Measurements from ENCODE around the gene PACSIN1. TPM values are rescaled to one million over a fixed set of nuclear protein-coding genes. Genes with fewer than 3 reads are reported as not detected.

PACSIN1 gene
- total RNA-seq, 1 donor from 2014 or later, result 0.08 TPM

DNA sequence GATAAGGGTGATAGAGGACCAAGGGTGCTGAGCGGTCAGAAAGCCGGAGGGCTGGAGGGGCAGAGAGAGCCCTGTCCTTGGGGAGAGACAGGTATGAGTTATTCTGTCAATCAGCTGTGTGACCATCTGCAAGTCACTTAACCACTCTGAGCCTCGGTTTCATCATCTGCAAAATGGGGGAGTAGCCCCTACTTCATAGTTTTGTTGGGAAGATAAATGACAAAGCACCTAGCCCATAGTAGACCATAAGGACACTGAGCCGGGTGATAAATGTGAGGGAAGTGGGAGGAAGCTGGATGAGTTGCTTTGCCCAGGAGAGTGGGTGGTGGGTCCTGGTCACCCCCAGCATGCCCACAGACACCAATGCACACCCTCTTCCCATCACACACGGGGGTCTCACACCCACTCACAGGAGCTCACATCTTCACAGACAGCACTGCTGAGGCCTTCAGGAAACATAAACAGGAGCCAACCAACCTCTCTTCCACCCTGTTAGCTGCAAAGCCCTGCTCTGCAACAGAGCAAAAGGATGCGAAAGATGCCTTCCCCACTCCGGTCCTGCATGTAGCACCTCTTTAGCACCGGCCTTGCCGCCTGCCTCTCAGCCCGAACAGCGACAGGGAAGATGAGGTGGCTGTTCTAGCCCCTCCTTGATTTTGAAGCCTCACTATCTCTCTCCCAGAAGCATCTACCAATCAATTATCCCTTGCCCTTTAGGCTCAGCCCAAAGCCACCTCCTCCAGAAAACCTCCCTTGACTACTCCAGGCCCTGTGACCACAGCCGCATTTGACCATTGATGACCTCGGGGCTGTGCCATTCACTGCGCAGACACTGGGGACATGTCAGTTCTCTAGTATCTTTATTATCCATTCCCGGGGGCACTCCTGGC is 71.3 kb downstream of the PACSIN1 start:
- Mint-ChIP-seq H3K27me3 (ENCODE audit: unreplicated experiment) (peaks cover 5% of the 10 kb centered on the region), H3K4me1 (ENCODE audit: unreplicated experiment) (no peaks in the 10 kb centered on the region), H3K27ac (ENCODE audit: unreplicated experiment) (no peak overlapping the region), H3K9me3 (ENCODE audit: unreplicated experiment) (no peaks in the 10 kb centered on the region), H3K36me3 (ENCODE audit: low read depth, unreplicated experiment) (no peaks in the 10 kb centered on the region), H3K4me3 (ENCODE audit: unreplicated experiment) (no peak overlapping the region)
- TF ChIP-seq, protein P1, sequence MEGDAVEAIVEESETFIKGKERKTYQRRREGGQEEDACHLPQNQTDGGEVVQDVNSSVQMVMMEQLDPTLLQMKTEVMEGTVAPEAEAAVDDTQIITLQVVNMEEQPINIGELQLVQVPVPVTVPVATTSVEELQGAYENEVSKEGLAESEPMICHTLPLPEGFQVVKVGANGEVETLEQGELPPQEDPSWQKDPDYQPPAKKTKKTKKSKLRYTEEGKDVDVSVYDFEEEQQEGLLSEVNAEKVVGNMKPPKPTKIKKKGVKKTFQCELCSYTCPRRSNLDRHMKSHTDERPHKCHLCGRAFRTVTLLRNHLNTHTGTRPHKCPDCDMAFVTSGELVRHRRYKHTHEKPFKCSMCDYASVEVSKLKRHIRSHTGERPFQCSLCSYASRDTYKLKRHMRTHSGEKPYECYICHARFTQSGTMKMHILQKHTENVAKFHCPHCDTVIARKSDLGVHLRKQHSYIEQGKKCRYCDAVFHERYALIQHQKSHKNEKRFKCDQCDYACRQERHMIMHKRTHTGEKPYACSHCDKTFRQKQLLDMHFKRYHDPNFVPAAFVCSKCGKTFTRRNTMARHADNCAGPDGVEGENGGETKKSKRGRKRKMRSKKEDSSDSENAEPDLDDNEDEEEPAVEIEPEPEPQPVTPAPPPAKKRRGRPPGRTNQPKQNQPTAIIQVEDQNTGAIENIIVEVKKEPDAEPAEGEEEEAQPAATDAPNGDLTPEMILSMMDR (IDR thresholded peaks at IDR 0.05; ENCODE audit: unreplicated experiment), result no peak
- DNase-seq (ENCODE audit: low spot score), result no peak

DNA sequence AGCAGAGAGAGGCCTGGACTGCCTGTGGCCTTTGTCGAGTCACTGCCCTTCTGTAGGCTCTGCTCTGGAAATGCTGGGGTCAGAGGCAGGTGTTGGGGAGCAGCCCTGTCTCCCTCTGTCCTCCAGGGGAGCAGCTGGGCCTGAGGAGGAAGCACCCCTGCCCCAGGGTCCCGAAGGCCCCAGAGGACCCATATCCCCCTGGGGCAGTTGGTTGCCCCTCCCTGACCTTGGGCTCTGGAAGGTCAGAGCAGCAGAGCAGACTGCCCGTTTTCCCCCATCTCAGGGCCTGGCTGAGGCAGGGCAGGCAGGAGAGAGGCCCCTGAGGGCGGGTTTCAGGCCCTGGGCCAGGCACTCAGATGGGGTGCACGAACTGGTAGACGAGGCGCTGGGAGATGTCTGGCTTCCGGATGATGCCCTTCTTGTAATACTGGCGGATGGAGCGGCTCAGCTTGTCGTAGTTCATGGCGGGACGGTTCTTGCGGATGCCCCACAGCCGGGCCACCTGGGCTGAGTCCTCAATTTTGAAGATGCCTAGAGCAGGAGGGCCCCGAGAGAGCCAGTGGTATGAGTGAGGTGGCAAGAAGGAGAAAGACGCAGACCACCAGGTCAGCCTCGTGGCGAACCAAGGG is 72.2 kb downstream of the PACSIN1 start:
- TF ChIP-seq, protein P1 (IDR thresholded peaks at IDR 0.05; ENCODE audit: unreplicated experiment), result no peak
- H3K27ac Mint-ChIP-seq (ENCODE audit: unreplicated experiment), result no peak overlapping the region
- H3K4me3 Mint-ChIP-seq (ENCODE audit: unreplicated experiment), result no peak overlapping the region
- no peaks in the 10 kb centered on the region for H3K4me1 Mint-ChIP-seq (ENCODE audit: unreplicated experiment)
- no peaks in the 10 kb centered on the region for H3K9me3 Mint-ChIP-seq (ENCODE audit: unreplicated experiment)
- no peak for DNase-seq (ENCODE audit: low spot score)
- peaks cover 5% of the 10 kb centered on the region for H3K27me3 Mint-ChIP-seq (ENCODE audit: unreplicated experiment)
- H3K36me3 Mint-ChIP-seq (ENCODE audit: low read depth, unreplicated experiment), result no peaks in the 10 kb centered on the region

DNA sequence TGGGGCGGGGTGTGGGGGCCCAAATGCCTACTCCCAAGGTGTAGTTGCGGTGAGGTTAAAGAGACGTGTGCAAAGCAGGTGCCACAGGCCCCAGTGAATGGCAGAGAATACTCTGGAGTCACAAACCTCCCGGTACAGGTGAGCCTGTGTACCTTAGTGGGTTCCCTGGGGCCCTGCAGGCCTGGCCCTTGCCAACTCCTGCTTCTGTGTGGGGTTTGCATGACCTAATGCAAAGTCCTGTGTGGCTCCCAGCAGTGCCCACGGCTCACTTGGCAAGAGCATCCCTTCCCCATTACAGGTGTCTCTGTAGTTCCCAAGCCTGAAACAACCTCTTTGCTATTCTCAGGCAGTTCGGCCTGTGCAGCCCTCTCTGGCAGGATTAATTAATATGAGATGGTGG is 72.7 kb downstream of the PACSIN1 start:
- no peaks in the 10 kb centered on the region for H3K36me3 Mint-ChIP-seq (ENCODE audit: low read depth, unreplicated experiment)
- no peaks in the 10 kb centered on the region for H3K4me1 Mint-ChIP-seq (ENCODE audit: unreplicated experiment)
- H3K27me3 Mint-ChIP-seq (ENCODE audit: unreplicated experiment), result peaks cover 3% of the 10 kb centered on the region
- no peaks in the 10 kb centered on the region for H3K9me3 Mint-ChIP-seq (ENCODE audit: unreplicated experiment)
- TF ChIP-seq, protein P1 (IDR thresholded peaks at IDR 0.05; ENCODE audit: unreplicated experiment), result no peak
- DNase-seq (ENCODE audit: low spot score), result no peak
- H3K4me3 Mint-ChIP-seq (ENCODE audit: unreplicated experiment), result no peak overlapping the region
- H3K27ac Mint-ChIP-seq (ENCODE audit: unreplicated experiment), result no peak overlapping the region

DNA sequence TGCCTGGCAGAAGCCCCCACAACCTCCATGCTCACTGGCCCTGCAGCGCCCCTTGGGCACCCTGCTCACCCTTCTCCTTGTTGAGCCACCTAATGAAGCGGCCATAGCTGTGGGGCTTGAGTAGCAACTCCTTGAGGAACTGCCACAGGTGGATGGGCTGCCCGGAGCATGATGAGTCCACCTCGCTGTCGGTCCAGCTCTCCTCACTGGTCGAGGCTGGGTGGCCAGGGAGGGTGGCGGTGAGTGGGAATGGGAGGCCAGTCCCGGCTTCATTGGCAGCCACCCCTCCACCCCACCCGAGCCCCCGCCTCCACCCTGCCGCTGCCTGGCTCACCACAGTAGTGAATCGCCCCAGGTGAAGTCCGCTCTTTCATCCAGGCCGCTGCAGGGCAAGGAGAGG is 73.3 kb downstream of the PACSIN1 start:
- Mint-ChIP-seq H3K27ac (ENCODE audit: unreplicated experiment) (no peak overlapping the region), H3K4me3 (ENCODE audit: unreplicated experiment) (no peak overlapping the region), H3K9me3 (ENCODE audit: unreplicated experiment) (no peaks in the 10 kb centered on the region), H3K27me3 (ENCODE audit: unreplicated experiment) (peaks cover 3% of the 10 kb centered on the region), H3K4me1 (ENCODE audit: unreplicated experiment) (no peaks in the 10 kb centered on the region), H3K36me3 (ENCODE audit: low read depth, unreplicated experiment) (no peaks in the 10 kb centered on the region)
- DNase-seq (ENCODE audit: low spot score), result no peak
- TF ChIP-seq, protein P1 (IDR thresholded peaks at IDR 0.05; ENCODE audit: unreplicated experiment), result no peak

DNA sequence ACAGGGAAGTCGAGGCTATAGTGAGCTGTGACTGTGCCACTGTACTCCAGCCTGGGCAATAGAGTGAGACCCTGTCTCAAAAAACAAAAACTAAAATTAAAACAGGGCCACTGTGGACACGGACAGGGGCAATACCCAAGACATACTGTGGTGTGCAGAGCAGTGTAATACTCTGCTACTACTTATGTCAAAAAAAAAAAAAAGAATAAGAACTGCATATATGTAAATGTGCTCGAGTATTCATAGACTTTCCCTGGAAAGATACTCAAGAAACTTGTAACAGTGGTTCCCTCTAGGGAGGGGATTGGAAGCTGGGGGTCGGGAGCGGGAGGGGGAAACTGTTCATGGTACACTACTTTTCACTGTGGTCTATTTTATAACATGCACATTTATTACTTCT is 74.3 kb downstream of the PACSIN1 start:
- no peak overlapping the region for H3K27ac Mint-ChIP-seq (ENCODE audit: unreplicated experiment)
- H3K9me3 Mint-ChIP-seq (ENCODE audit: unreplicated experiment), result no peaks in the 10 kb centered on the region
- no peak overlapping the region for H3K4me3 Mint-ChIP-seq (ENCODE audit: unreplicated experiment)
- peaks cover 3% of the 10 kb centered on the region for H3K27me3 Mint-ChIP-seq (ENCODE audit: unreplicated experiment)
- DNase-seq (ENCODE audit: low spot score), result no peak
- H3K36me3 Mint-ChIP-seq (ENCODE audit: low read depth, unreplicated experiment), result no peaks in the 10 kb centered on the region
- no peaks in the 10 kb centered on the region for H3K4me1 Mint-ChIP-seq (ENCODE audit: unreplicated experiment)
- TF ChIP-seq, protein P1 (IDR thresholded peaks at IDR 0.05; ENCODE audit: unreplicated experiment), result no peak
